ENCODE results near the gene CLEC4D. TPM values are rescaled to one million over a fixed set of nuclear protein-coding genes. Genes with fewer than 3 reads are reported as not detected.
"Not testable (repeated sequence)": the region's sequence is repeated elsewhere in the genome, so short reads cannot be mapped to it uniquely, and the experiment has no call there.

The CLEC4D gene
- total and polyA plus RNA-seq, 2 donors: 0.33 to 0.41 TPM

DNA sequence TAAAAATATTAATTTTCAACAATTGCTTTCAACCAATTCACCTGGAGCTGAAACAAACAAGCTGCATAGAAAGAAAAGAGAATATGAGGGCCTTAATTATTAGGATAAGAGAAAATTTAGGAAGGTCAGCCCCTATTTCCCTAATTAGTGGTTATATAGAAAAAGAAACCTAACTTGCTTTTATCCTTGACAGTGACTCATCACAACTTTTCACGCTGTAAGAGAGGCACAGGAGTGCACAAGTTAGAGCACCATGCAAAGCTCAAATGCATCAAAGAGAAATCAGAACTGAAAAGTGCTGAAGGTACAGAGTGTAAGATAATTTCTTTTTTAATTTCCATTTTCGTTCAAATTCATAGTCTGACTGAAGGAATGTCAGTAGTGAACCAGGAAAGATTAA is 4.7 kb downstream of the CLEC4D start:
- WGBS: 77% methylated on average over 2 of the region's 2 CpGs
- no peaks in the 10 kb centered on the region for H3K27me3 ChIP-seq (ENCODE audit: control insufficient read depth in 2 of 2, insufficient read depth in 1 of 2, low read length in 1 of 2)
- no peaks in the 10 kb centered on the region for H3K4me1 ChIP-seq (ENCODE audit: control insufficient read depth in 2 of 2, insufficient read depth in 2 of 2, low read length in 2 of 2)
- H3K4me3 ChIP-seq (ENCODE audit: low read length in 2 of 2): no peak overlapping the region
- no peak overlapping the region for H3K27ac ChIP-seq (ENCODE audit: low read depth in 1 of 2, low read length in 1 of 2)
- no peak for DNase-seq (ENCODE audit: low read depth in 6 of 9, low spot score in 9 of 9)
- H3K9me3 ChIP-seq (ENCODE audit: control insufficient read depth in 2 of 2, insufficient read depth in 1 of 2, low read length in 1 of 2): no peaks in the 10 kb centered on the region
- no peaks in the 10 kb centered on the region for H3K36me3 ChIP-seq (ENCODE audit: control insufficient read depth in 2 of 2, insufficient read depth in 2 of 2, low read length in 1 of 2)

DNA sequence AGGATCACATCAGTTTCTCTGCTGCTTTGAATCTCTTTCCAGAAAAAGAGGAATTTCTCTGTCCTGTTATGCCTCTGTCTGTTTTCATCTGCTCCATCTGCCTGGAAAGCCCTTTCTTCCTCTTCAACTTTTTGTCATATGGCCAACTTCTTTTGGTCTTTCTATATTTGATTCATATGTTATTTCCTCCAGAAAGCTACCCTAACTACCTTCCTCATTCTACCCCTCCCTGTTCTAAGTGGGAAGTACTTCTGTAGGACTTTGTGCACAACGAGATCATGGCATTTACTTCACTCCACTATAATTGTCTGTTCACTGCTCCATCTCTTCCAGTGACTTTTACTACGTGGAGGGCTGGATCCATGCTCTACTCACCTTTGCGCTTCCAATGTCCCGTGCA is 5.9 kb downstream of the CLEC4D start:
- Histone ChIP-seq H3K36me3 (ENCODE audit: control insufficient read depth in 2 of 2, insufficient read depth in 2 of 2, low read length in 1 of 2) (no peaks in the 10 kb centered on the region), H3K4me3 (ENCODE audit: low read length in 2 of 2) (no peak overlapping the region), H3K27me3 (ENCODE audit: control insufficient read depth in 2 of 2, insufficient read depth in 1 of 2, low read length in 1 of 2) (no peaks in the 10 kb centered on the region), H3K9me3 (ENCODE audit: control insufficient read depth in 2 of 2, insufficient read depth in 1 of 2, low read length in 1 of 2) (no peaks in the 10 kb centered on the region), H3K4me1 (ENCODE audit: control insufficient read depth in 2 of 2, insufficient read depth in 2 of 2, low read length in 2 of 2) (no peaks in the 10 kb centered on the region), H3K27ac (ENCODE audit: low read depth in 1 of 2, low read length in 1 of 2) (no peak overlapping the region)
- WGBS: 65% methylated on average over 4 of the region's 4 CpGs
- no peak for DNase-seq (ENCODE audit: low read depth in 6 of 9, low spot score in 9 of 9)

DNA sequence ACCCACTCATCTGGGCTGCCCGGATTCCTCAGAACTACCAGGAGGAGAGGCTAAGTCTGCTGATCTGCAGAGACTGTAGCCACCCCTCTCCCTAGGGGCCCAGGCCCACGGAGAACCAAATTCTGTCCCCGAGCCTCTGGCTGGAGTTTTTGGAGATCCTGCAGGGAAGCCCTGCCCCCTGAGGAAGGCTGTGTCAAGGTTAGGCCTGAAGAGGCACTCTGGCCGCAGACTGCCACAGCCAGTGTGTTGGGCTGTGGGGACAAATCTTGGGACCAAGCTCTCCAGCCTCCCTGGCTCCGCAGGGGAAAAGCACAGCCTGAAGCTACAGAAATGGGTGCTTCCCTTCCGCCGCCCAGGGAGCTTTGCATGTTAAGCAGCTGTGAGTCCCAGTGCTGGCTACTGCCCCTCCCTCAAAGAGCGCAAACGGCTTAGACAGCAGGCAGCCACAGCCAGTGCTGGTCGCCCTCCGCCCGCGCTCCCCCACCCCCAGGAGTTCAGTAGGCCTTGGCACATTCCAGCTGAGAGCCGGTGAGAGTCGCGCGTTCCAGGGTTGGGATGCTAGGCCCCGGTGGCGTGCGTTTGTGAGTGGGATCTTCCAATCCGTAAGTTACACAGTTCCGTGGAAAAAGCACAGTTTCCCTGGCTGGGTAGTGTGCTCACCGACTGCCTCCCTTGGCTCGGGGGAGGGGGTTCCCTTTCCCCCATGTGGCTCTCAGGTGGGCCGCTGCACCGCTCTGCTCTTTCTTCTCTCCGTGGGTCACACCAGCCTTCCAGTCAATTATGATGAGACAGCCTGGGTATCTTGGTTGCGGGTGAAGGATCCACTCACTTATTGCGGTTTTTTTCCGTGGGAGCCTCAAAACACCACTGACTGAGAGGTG is 14.2 kb downstream of the CLEC4D start:
- Histone ChIP-seq H3K36me3 (ENCODE audit: control insufficient read depth in 2 of 2, insufficient read depth in 2 of 2, low read length in 1 of 2) (no peaks in the 10 kb centered on the region), H3K27me3 (ENCODE audit: control insufficient read depth in 2 of 2, insufficient read depth in 1 of 2, low read length in 1 of 2) (no peaks in the 10 kb centered on the region), H3K4me3 (ENCODE audit: low read length in 2 of 2) (no peak overlapping the region), H3K9me3 (ENCODE audit: control insufficient read depth in 2 of 2, insufficient read depth in 1 of 2, low read length in 1 of 2) (no peaks in the 10 kb centered on the region), H3K27ac (ENCODE audit: low read depth in 1 of 2, low read length in 1 of 2) (no peak overlapping the region), H3K4me1 (ENCODE audit: control insufficient read depth in 2 of 2, insufficient read depth in 2 of 2, low read length in 2 of 2) (no peaks in the 10 kb centered on the region)
- WGBS: 95% methylated on average over 30 of the region's 30 CpGs
- no peak for DNase-seq (ENCODE audit: low read depth in 6 of 9, low spot score in 9 of 9)

DNA sequence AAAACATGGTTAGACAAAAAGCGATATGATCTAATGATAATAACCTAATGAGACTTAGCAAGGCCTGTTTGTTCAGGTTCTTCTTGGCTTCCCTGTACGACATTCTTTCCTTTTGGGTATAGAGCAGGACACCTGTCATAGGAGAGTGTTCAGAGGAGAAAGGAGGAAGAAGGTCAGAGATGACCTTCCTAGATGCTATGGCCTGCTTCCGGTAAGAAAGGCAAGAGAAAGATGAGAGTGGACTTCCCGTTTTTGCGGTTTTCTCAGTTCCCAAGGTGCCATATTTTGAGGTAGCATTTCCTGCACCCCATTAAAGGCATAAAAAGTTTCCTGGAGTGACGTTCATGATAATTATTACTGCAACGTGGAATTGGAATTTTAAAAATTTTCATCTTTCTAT is 18.7 kb downstream of the CLEC4D start:
- no peak overlapping the region for H3K4me3 ChIP-seq (ENCODE audit: low read length in 2 of 2)
- 93% methylated on average over 7 of the region's 7 CpGs for WGBS
- H3K36me3 ChIP-seq (ENCODE audit: control insufficient read depth in 2 of 2, insufficient read depth in 2 of 2, low read length in 1 of 2): no peaks in the 10 kb centered on the region
- no peak overlapping the region for H3K27ac ChIP-seq (ENCODE audit: low read depth in 1 of 2, low read length in 1 of 2)
- no peaks in the 10 kb centered on the region for H3K27me3 ChIP-seq (ENCODE audit: control insufficient read depth in 2 of 2, insufficient read depth in 1 of 2, low read length in 1 of 2)
- DNase-seq (ENCODE audit: low read depth in 6 of 9, low spot score in 9 of 9): no peak
- H3K9me3 ChIP-seq (ENCODE audit: control insufficient read depth in 2 of 2, insufficient read depth in 1 of 2, low read length in 1 of 2): no peaks in the 10 kb centered on the region
- H3K4me1 ChIP-seq (ENCODE audit: control insufficient read depth in 2 of 2, insufficient read depth in 2 of 2, low read length in 2 of 2): no peaks in the 10 kb centered on the region

DNA sequence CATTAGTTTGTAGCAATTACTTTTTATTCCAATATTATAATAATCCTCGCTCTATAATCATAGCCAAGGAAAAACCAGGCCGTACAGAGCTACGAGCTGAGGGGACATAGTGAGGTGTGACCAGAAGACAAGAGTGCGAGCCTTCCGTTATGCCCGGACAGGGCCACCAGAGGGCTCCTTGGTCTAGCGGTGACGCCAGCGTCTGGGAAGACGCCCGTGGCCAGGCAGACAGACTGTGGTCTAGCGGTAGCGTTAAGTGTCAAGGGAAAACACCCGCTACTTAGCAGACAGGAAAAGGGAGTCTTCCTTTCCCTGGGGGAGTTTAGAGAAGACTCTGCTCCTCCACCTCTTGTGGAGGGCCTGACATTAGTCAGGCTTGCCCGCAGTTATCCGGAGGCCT is 24.5 kb downstream of the CLEC4D start:
- H3K36me3 ChIP-seq (ENCODE audit: control insufficient read depth in 2 of 2, insufficient read depth in 2 of 2, low read length in 1 of 2); H3K27ac ChIP-seq (ENCODE audit: low read depth in 1 of 2, low read length in 1 of 2); H3K27me3 ChIP-seq (ENCODE audit: control insufficient read depth in 2 of 2, insufficient read depth in 1 of 2, low read length in 1 of 2); H3K9me3 ChIP-seq (ENCODE audit: control insufficient read depth in 2 of 2, insufficient read depth in 1 of 2, low read length in 1 of 2); DNase-seq (ENCODE audit: low read depth in 6 of 9, low spot score in 9 of 9); H3K4me3 ChIP-seq (ENCODE audit: low read length in 2 of 2); H3K4me1 ChIP-seq (ENCODE audit: control insufficient read depth in 2 of 2, insufficient read depth in 2 of 2, low read length in 2 of 2): not testable (repeated sequence)
- WGBS: 97% methylated on average over 16 of the region's 16 CpGs

DNA sequence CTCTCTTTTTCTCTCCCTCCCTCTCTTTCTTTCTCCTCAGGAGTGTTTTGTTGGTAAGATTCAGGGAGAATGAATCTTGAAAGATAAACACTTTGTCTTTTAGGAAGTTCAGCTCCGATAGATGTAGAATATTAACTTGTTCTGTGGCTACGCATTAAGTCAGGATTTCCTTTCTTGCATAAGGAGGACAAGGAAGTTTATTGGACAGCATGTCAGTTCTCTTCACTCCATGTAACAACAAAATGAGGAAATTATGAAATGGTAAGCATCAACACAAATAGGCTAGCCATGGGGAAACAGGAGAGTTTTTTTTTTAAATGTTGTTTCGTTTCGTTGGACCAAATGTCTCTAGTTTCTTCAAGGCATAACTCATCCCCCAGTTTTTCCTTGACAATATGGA is 27.5 kb downstream of the CLEC4D start, which contains the start of gene CLEC4E:
Gene CLEC4E, minus strand, starts transcription at position 75 of the 400 bp plus-strand sequence. CDS start 108 bp downstream, outside the sequence.
- not testable (repeated sequence) for H3K9me3 ChIP-seq (ENCODE audit: control insufficient read depth in 2 of 2, insufficient read depth in 1 of 2, low read length in 1 of 2); H3K4me1 ChIP-seq (ENCODE audit: control insufficient read depth in 2 of 2, insufficient read depth in 2 of 2, low read length in 2 of 2); H3K27me3 ChIP-seq (ENCODE audit: control insufficient read depth in 2 of 2, insufficient read depth in 1 of 2, low read length in 1 of 2); H3K27ac ChIP-seq (ENCODE audit: low read depth in 1 of 2, low read length in 1 of 2); H3K4me3 ChIP-seq (ENCODE audit: low read length in 2 of 2); DNase-seq (ENCODE audit: low read depth in 6 of 9, low spot score in 9 of 9); H3K36me3 ChIP-seq (ENCODE audit: control insufficient read depth in 2 of 2, insufficient read depth in 2 of 2, low read length in 1 of 2)
- WGBS: 14% methylated on average over 4 of the region's 4 CpGs

DNA sequence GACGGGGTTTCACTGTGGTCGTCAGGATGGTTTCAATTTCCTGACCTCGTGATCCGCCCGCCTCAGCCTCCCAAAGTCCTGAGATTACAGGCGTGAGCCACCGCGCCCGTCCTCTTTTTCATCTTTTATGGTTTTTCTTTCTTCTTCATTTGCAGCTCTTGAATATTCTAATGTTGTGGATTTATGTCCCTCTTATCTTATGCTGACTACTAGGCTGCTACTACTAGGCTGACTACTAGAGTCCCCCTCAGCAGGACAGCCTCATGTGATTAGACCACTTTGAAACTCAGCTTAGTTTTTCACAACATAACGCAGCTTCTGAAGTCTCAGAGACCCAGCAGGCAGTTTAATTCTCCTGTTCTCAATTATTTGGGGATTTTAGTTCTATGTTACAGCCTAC is 28.3 kb downstream of the CLEC4D start:
- peaks cover 2 to 10% of the 10 kb centered on the region in 2 donors for H3K27me3 ChIP-seq (ENCODE audit: control insufficient read depth in 2 of 2, insufficient read depth in 1 of 2, low read length in 1 of 2)
- H3K4me3 ChIP-seq (ENCODE audit: low read length in 2 of 2): no peak overlapping the region
- H3K9me3 ChIP-seq (ENCODE audit: control insufficient read depth in 2 of 2, insufficient read depth in 1 of 2, low read length in 1 of 2): no peaks in the 10 kb centered on the region
- 83% methylated on average over 10 of the region's 10 CpGs for WGBS
- no peaks in the 10 kb centered on the region for H3K4me1 ChIP-seq (ENCODE audit: control insufficient read depth in 2 of 2, insufficient read depth in 2 of 2, low read length in 2 of 2)
- DNase-seq (ENCODE audit: low read depth in 6 of 9, low spot score in 9 of 9): no peak
- H3K36me3 ChIP-seq (ENCODE audit: control insufficient read depth in 2 of 2, insufficient read depth in 2 of 2, low read length in 1 of 2): no peaks in the 10 kb centered on the region
- H3K27ac ChIP-seq (ENCODE audit: low read depth in 1 of 2, low read length in 1 of 2): no peak overlapping the region

DNA sequence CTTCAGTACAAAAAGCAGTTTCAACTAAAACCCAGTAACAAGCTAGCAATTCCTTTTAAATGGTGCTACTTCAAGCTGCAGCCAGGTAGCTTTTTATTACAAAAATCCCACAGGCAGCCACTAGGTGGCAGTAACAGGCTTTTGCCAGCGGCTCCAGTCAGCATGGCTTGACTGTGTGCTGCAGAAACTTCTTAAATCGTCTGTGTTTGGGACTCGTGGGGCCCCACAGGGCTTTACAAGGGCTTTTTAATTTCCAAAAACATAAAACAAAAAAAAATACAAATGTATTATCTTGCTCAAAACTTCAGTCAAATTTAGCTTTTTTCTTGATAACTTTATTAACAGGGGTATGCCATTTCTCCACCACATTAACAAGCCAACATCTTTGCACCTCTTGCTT is 31.0 kb downstream of the CLEC4D start:
- peaks cover 2 to 10% of the 10 kb centered on the region in 2 donors for H3K27me3 ChIP-seq (ENCODE audit: control insufficient read depth in 2 of 2, insufficient read depth in 1 of 2, low read length in 1 of 2)
- no peaks in the 10 kb centered on the region for H3K9me3 ChIP-seq (ENCODE audit: control insufficient read depth in 2 of 2, insufficient read depth in 1 of 2, low read length in 1 of 2)
- no peak overlapping the region for H3K27ac ChIP-seq (ENCODE audit: low read depth in 1 of 2, low read length in 1 of 2)
- H3K4me3 ChIP-seq (ENCODE audit: low read length in 2 of 2): no peak overlapping the region
- no peaks in the 10 kb centered on the region for H3K36me3 ChIP-seq (ENCODE audit: control insufficient read depth in 2 of 2, insufficient read depth in 2 of 2, low read length in 1 of 2)
- no peaks in the 10 kb centered on the region for H3K4me1 ChIP-seq (ENCODE audit: control insufficient read depth in 2 of 2, insufficient read depth in 2 of 2, low read length in 2 of 2)
- DNase-seq (ENCODE audit: low read depth in 6 of 9, low spot score in 9 of 9): peak; percentile 58 to 90 (median 74)
- WGBS: 5% methylated on average over 3 of the region's 3 CpGs

DNA sequence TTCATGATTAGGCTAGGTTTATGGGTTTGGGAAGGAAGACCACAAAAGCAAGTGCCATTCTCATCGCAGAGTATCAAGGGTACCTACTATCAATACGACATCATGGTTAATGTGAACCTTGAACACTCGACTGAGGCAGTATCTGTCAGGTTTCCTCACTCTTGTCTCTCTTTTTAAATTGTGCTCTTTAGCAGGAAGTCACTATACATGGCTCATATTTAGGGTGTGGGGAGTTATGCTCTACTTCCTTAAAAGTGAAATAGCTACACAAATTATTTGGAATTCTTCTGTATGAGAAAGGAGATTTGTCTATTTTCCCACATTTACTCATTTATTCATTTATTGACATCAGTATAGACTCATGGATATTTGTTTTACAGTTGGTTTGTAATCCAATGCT is 33.3 kb downstream of the CLEC4D start:
- Histone ChIP-seq H3K4me3 (ENCODE audit: low read length in 2 of 2) (no peak overlapping the region), H3K9me3 (ENCODE audit: control insufficient read depth in 2 of 2, insufficient read depth in 1 of 2, low read length in 1 of 2) (no peaks in the 10 kb centered on the region), H3K27ac (ENCODE audit: low read depth in 1 of 2, low read length in 1 of 2) (no peak overlapping the region), H3K27me3 (ENCODE audit: control insufficient read depth in 2 of 2, insufficient read depth in 1 of 2, low read length in 1 of 2) (peaks cover 0 to 2% of the 10 kb centered on the region in 2 donors), H3K4me1 (ENCODE audit: control insufficient read depth in 2 of 2, insufficient read depth in 2 of 2, low read length in 2 of 2) (no peaks in the 10 kb centered on the region), H3K36me3 (ENCODE audit: control insufficient read depth in 2 of 2, insufficient read depth in 2 of 2, low read length in 1 of 2) (no peaks in the 10 kb centered on the region)
- DNase-seq (ENCODE audit: low read depth in 6 of 9, low spot score in 9 of 9): no peak
- WGBS: 60% methylated on average over 3 of the region's 3 CpGs
